ENCODE measurements around the gene NR1H4.
"Not testable (repeated sequence)": the region's sequence is repeated elsewhere in the genome, so short reads cannot be mapped to it uniquely, and the experiment has no call there.

Gene NR1H4

DNA sequence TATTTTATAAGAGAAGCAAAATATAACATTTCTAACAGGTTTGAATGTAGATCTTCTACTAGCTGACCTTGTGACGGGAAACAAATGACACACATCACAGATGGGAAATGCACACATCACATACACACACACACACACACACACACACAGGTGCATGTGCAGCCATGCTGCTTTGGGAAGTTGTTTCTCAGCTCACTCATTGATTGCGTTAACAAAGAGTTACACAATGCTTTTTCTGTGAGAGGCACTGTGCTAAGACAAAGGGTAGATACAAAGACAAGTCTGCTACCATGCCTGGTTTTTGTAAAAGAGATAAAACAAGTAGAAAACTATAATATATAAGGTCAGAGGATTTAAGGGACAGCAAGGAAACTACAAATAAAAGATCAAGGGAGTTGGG is 1.3 kb upstream of the NR1H4 start:
- no peak for DNase-seq (ENCODE audit: low read depth in 2 of 2, low spot score in 1 of 2)

GRCh38 chr12:100473050-100473715 is 483 bp upstream of the NR1H4 start:
- DNase-seq (ENCODE audit: low read depth in 2 of 2, low spot score in 1 of 2) = no peak

DNA sequence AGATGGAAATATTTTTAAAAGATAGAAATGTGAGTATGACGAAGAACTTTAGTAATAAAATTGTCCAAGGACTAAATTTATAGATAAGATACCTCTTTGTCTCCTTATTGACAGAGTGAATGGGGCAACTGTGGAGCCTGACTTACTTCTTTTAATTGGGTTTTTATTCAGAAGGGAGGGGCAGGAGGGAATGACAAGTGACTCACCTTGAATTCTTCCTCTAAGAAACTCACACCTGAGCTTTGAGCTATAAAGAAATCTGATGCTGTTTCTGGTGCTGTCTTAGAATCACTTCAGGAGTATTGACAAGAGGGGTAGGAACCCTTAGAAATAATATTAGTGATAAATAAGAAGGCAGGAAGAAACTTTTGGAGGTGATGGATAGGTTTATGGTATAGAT is 951 bp downstream of the NR1H4 start:
- DNase-seq (ENCODE audit: low read depth in 2 of 2, low spot score in 1 of 2) = no peak

DNA sequence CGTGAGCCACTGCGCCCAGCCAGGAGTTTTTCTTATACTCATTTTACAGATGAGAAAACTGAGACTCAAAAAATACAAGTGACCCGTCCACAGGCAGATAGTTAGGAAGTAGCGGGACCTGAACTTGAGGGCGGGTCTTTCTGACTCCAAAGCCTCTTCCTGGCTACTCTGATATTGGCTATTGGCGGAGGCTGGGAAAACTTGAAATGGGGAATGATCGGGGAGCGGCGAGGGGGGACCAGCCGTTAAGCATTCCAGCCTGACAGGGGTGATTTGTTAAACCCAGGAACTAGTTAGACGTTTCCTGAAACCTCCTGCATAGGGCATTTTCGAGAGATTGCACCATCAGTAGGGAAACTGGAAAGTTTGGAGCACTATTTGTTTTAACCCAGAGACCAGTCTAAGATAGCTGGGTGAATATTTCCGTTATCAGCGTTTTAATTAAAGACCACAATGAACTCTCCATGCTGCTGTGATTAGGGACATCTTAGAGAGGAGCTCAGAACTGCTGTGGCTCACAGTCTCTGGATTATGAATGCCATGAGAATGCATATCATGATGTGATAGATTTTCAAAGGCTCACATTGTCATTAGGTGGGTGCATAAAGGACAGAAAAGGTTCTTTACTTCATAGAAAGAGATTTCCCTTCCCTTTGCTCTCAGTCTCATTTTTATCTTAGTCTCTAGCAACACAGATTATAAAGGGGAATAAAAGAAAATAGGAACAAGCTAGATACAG is 2.5 kb downstream of the NR1H4 start:
- no peak for DNase-seq (ENCODE audit: low read depth in 2 of 2, low spot score in 1 of 2)

DNA sequence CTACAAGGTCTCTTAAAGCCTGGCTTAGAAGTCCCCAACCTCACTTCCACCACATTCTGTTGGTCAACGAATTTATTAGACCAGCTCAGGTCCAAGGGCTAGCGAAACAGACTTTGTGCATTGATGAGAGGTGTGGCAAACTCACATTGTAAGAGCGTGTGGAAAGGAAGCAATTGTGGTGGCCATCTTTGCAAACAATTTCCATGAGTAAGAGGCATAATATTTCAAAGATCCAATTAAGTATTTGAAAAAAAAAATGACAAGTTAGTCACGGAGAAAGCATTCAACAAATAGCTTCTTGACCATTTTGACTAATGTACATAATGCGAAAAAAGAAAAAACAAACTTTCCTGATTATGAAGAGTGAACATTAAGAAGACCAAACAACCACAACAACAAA is 7.4 kb downstream of the NR1H4 start:
- no peak for DNase-seq (ENCODE audit: low read depth in 2 of 2, low spot score in 1 of 2)

- DNase-seq (ENCODE audit: low read depth in 2 of 2, low spot score in 1 of 2) = no peak
These were observed 10.7 kb downstream of the NR1H4 start for GRCh38 chr12:100484183-100484886.

GRCh38 chr12:100484891-100485471 is 11.3 kb downstream of the NR1H4 start:
- DNase-seq (ENCODE audit: low read depth in 2 of 2, low spot score in 1 of 2) = no peak

- DNase-seq (ENCODE audit: low read depth in 2 of 2, low spot score in 1 of 2) = no peak
These were observed 12.3 kb downstream of the NR1H4 start for GRCh38 chr12:100485983-100486382.

- DNase-seq (ENCODE audit: low read depth in 2 of 2, low spot score in 1 of 2) = no peak
These were observed 15.7 kb downstream of the NR1H4 start for GRCh38 chr12:100489251-100489820.

DNA sequence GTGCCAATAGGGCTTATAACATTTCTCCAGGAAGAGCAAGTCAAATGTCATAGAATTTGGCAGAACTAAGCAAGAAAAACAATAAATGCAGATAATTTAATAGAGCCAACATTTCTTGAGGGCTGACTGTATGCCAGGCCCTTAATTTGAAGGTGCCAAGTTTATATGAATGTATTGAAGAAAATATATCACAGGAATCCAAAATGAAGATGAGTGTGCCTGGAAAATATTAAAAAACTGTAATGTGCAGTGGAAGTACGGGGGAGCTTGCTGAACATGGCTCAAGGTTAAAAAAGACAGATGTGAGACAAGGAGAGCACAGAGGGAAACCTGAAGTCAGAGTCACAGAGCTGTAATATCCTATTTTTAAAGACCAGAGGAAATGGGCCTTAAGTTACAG is 16.4 kb downstream of the NR1H4 start:
- no peak for DNase-seq (ENCODE audit: low read depth in 2 of 2, low spot score in 1 of 2)

DNA sequence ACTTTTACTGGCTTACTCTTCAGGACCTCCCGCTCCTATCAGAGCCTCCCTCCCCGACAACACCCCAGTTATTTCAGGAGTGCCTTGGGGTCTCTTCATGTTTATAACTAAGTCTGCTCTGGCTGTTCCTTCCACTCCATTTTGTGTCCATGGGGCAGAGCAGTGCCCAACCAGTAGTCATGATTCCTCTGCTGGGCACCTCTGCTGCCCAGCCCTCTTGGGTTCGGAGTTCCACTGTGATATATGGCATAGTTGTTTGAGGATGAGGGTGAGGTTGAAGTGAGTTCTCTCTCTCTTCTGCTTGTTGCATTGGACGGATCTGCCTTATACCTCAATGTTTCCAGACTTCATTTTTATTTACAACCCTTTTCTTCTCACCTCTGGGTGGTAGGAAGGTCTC is 17.4 kb downstream of the NR1H4 start:
- no peak for DNase-seq (ENCODE audit: low read depth in 2 of 2, low spot score in 1 of 2)

DNA sequence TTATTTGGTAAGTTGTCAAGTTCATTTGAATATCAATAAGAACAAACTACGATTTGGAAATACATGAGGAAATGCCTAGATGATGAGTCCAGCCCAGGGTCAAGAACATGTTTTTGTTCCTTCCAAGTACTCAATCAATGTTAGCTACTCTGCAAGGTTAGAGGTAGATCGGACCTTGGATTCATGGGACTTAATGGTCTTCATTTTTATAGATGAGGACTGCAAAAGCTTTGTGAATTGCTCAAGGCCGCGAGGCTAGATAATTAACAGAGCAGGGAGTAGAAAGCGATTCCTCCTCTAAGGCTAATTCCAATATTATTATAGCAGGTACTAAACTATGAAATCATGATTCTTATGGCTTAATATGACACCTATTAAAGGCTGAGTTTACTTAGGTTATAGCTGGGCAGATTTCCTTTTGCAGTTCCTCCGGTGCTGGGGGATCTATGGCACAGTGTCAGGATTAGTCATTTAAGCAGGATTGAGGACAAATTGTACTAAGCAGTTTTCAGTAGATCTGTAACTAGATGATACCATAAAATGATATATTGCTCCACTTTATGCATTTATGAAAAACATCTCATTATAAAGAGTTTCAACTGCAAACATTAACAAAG is 19.8 kb downstream of the NR1H4 start:
- DNase-seq (ENCODE audit: low read depth in 2 of 2, low spot score in 1 of 2) = no peak

DNA sequence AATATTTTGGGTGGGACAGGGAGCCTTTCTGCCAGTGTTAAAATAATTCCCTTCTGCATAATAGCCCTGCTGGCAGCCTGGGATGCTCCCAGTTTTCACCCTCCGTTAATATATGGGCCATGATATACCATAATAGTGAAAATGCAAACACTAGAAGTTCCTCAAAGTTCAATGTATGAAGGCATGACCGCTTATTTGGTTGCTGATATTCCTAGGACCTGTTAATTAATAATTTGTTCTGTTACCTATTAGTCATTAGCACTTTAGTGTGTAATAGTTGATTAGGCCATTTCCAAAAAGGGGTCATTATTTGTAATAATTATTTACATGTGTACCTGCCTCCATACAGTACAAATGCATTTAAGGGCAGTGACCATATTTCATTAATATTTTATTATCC is 20.4 kb downstream of the NR1H4 start:
- no peak for DNase-seq (ENCODE audit: low read depth in 2 of 2, low spot score in 1 of 2)

- no peak for DNase-seq (ENCODE audit: low read depth in 2 of 2, low spot score in 1 of 2)
These were observed 20.9 kb downstream of the NR1H4 start for GRCh38 chr12:100494538-100494937.

GRCh38 chr12:100497105-100497795 is 23.6 kb downstream of the NR1H4 start:
- DNase-seq (ENCODE audit: low read depth in 2 of 2, low spot score in 1 of 2) = no peak

GRCh38 chr12:100498141-100498540 is 24.5 kb downstream of the NR1H4 start:
- DNase-seq (ENCODE audit: low read depth in 2 of 2, low spot score in 1 of 2) = no peak

DNA sequence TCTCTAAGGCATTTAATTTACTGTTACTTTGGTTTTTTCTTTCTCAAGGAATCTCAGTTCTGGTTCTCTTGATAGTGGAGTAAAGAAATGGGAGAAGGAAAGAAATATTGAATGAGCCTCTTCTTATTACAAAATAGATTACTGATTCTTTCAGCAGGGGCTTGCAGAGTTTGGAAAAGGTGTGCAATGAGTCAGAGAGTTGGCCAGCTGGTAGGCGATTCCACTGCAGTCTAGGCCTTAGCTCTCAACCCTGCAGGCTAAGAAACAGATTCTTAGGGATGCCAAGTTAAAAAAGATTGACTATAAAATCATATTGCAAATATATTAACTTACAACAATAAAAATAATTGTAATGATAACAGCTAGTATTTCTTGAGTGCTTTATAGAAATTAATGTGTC is 25.8 kb downstream of the NR1H4 start:
- DNase-seq (ENCODE audit: low read depth in 2 of 2, low spot score in 1 of 2) = no peak

DNA sequence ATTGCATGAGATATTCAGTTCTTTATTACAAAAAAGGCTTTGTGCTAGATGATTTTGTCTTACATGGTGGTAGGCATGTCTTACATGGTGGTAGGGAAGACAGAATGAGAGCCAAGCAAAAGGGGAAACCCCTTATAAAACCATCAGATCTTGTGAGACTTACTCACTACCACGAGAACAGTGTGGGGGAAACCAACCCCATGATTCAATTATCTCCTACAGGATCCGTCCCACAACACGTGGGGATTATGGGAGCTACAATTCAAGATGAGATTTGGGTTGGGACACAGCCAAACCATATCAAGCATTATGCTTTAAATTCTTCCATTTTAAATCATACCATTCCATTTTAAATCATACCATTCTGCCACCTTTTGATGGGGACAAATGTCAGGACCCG is 29.1 kb downstream of the NR1H4 start:
- not testable (repeated sequence) for DNase-seq (ENCODE audit: low read depth in 2 of 2, low spot score in 1 of 2)

DNA sequence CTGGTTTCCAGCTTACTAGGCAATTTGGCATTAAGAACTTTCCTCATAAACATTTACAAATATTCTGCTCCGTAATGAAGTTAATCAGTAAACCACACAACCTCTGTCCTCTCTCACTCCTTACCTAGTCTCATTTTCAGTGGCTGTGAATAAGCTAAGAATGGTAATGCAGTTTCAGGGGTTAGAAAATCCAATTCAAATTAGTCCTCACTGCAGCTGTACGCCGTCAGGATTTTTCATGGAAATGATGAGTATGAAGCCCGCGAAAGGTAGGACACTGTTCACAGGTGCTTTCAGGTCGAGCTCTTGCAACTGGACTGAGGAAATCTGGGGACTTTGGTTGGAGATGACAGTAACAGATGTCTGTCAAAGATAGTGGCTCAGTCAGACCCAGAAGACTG is 29.6 kb downstream of the NR1H4 start:
- DNase-seq (ENCODE audit: low read depth in 2 of 2, low spot score in 1 of 2) = no peak

- DNase-seq (ENCODE audit: low read depth in 2 of 2, low spot score in 1 of 2) = no peak
These were observed 31.1 kb downstream of the NR1H4 start for GRCh38 chr12:100504804-100505203.

DNA sequence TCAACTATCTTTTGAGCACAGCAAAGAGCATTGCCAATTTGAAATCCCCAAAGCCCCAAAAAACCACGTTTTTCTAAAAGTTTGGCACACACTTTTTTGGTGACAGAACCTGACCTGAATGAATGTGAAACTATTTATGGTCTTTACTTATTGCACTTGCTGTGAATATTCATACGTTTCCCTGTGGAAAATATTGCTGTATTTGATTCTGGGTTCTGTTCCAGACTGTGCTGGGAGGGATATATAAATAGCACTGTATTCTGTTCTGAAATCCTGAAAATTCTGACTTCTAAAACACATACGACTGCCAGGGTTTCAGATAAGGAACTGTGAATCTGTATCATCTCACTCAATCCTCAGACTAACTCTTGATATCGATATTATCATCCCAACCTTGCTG is 35.1 kb downstream of the NR1H4 start:
- no peak for DNase-seq (ENCODE audit: low read depth in 2 of 2, low spot score in 1 of 2)
